22Rv1 (cell line): Measurements from ENCODE around the gene FKBP1B.

Experiments
- H3K27ac ChIP-seq: fragments of 450-650 bp; 2 replicates; pipeline ENCODE4 v1.5.1; 2017
- CTCF ChIP-seq: fragments of 450-650 bp; IDR thresholded peaks from 2 replicates; pipeline ENCODE4 v1.5.1; 2017; ENCODE audit warnings: mild to moderate bottlenecking
- ZFX ChIP-seq: fragments of 450-650 bp; IDR thresholded peaks from 2 replicates; pipeline ENCODE4 v1.6.1; 2017; ENCODE audit warnings: antibody characterized with exemption, borderline replicate concordance

The FKBP1B gene

GRCh38 chr2:24049485-24050021 lies at the start of gene FKBP1B:
TSS of gene FKBP1B (plus strand) at chr2:24049741. CDS start at chr2:24049850, 109 bp downstream.
- peak within 1 kb of the TSS; percentile 77 for H3K27ac ChIP-seq

GRCh38 chr2:24007693-24008092 lies 41.8 kb upstream of the FKBP1B start:
- no peak for TF ChIP-seq ZFX
- H3K27ac ChIP-seq = no peak overlapping the region

More at GRCh38 chr2:24049485-24050021, at the start of gene FKBP1B:
- TF ChIP-seq CTCF (no peak), ZFX (no peak)

GRCh38 chr2:24008672-24009366 lies 40.7 kb upstream of the FKBP1B start:
- no peak for TF ChIP-seq CTCF
- TF ChIP-seq ZFX = no peak
- H3K27ac ChIP-seq = no peak overlapping the region

GRCh38 chr2:24009367-24009679 lies 40.2 kb upstream of the FKBP1B start:
- no peak for TF ChIP-seq ZFX
- no peak for TF ChIP-seq CTCF
- H3K27ac ChIP-seq = no peak overlapping the region

- no peak for TF ChIP-seq CTCF
- TF ChIP-seq ZFX = no peak
- H3K27ac ChIP-seq = no peak within 1 kb of the TSS
These were observed 39.7 kb upstream of the FKBP1B start, which contains the start of gene MFSD2B for GRCh38 chr2:24009680-24010476. TSS of gene MFSD2B (plus strand) at chr2:24010085. CDS start at chr2:24010097, 12 bp downstream.

GRCh38 chr2:24010477-24011249 lies 38.9 kb upstream of the FKBP1B start:
- TF ChIP-seq ZFX = no peak
- no peak for TF ChIP-seq CTCF
- no peak overlapping the region for H3K27ac ChIP-seq

GRCh38 chr2:24011250-24012104 lies 38.1 kb upstream of the FKBP1B start:
- no peak for TF ChIP-seq ZFX
- no peak for TF ChIP-seq CTCF
- H3K27ac ChIP-seq = no peak overlapping the region
